Measurements from ENCODE around the gene MYOCD.
A peak's percentile ranks its signal among the peaks of the same experiment; 100 is the strongest.

MYOCD gene

GRCh38 chr17:12620200-12620720 lies 45.4 kb upstream of the MYOCD start:
- Histone ChIP-seq H3K27ac (ENCODE audit: extremely low read depth, low read depth, low read length) (no peak overlapping the region), H3K4me1 (ENCODE audit: control insufficient read depth, insufficient read depth, low read length) (peaks cover 8% of the 10 kb centered on the region; the same call in 1 of the 2 replicates), H3K4me3 (ENCODE audit: low read depth, low read length) (no peak overlapping the region), H3K9me3 (ENCODE audit: control insufficient read depth, insufficient read depth, low read depth, low read length) (no peaks in the 10 kb centered on the region), H3K36me3 (ENCODE audit: control insufficient read depth in 2 of 2, insufficient read depth in 1 of 2, low read length in 2 of 2) (no peaks in the 10 kb centered on the region)
- CTCF ChIA-PET, result interaction anchor here (0.7 to 1.5 kb wide), 3 partner anchors 8 to 74 kb away, joined by 3 to 5 read pairs (median 3); no protein-coding TSS in a partner anchor
- peak; percentile 19; the same call in 1 of the 2 replicates for TF ChIP-seq ZNF335 (tag by site-specific recombination; conservative IDR thresholded peaks at IDR 0.05)
- TF ChIP-seq ZNF488 (tag by site-specific recombination; IDR thresholded peaks at IDR 0.05), result no peak
- POLR2A ChIA-PET, result no interaction called here

GRCh38 chr17:12622726-12623125 lies 43.0 kb upstream of the MYOCD start:
- Histone ChIP-seq H3K36me3 (ENCODE audit: control insufficient read depth in 2 of 2, insufficient read depth in 1 of 2, low read length in 2 of 2) (no peaks in the 10 kb centered on the region), H3K4me1 (ENCODE audit: control insufficient read depth, insufficient read depth, low read length) (peaks cover 8% of the 10 kb centered on the region; the same call in 1 of the 2 replicates), H3K9me3 (ENCODE audit: control insufficient read depth, insufficient read depth, low read depth, low read length) (no peaks in the 10 kb centered on the region), H3K27ac (ENCODE audit: extremely low read depth, low read depth, low read length) (no peak overlapping the region), H3K4me3 (ENCODE audit: low read depth, low read length) (no peak overlapping the region)
- ChIA-PET POLR2A (no interaction called here), CTCF (interaction anchor here (1.3 kb wide), 1 partner anchor 14 kb away, joined by 3 read pairs; no protein-coding TSS in a partner anchor)
- TF ChIP-seq ZNF664 (tag by site-specific recombination; IDR thresholded peaks at IDR 0.05) (no peak), ZNF302 (tag by site-specific recombination; IDR thresholded peaks at IDR 0.05; ENCODE audit: low read depth) (no peak), ATF2 (tag by site-specific recombination; IDR thresholded peaks at IDR 0.05; ENCODE audit: low read depth) (no peak), ZNF202 (tag by site-specific recombination; IDR thresholded peaks at IDR 0.05; ENCODE audit: borderline replicate concordance) (no peak), ZBTB11 (tag by site-specific recombination; conservative IDR thresholded peaks at IDR 0.05; ENCODE audit: low read depth) (no peak), PRDM10 (tag by site-specific recombination; IDR thresholded peaks at IDR 0.05) (no peak), ZNF529 (tag by site-specific recombination; IDR thresholded peaks at IDR 0.05; ENCODE audit: insufficient replicate concordance) (no peak), ZNF266 (tag by site-specific recombination; IDR thresholded peaks at IDR 0.05; ENCODE audit: low read depth) (no peak)
